ENCODE measurements around the gene FIG4. TPM values are rescaled to one million over a fixed set of nuclear protein-coding genes. Genes with fewer than 3 reads are reported as not detected.

Gene FIG4
- total RNA-seq, 1 donor from 2014 or later: 4.6 TPM

Other genes with a start within 250 kb of the FIG4 start
- gene MICAL1, start 235.5 kb upstream of the FIG4 start, total RNA-seq: 2.4 TPM
- gene ZBTB24, start 208.1 kb upstream of the FIG4 start, total RNA-seq: 2.3 TPM
- 1.6 TPM for gene AK9, start 94 bp upstream of the FIG4 start, total RNA-seq

All from left lobe of liver (tissue), 1 donor.